GM23338 (cell line): ENCODE data around the gene CCDC69. TPM values are rescaled to one million over a fixed set of nuclear protein-coding genes. Genes with fewer than 3 reads are reported as not detected.

Experiments
- ATAC-seq: fragments of 200-7000 bp; cut with Tn5 transposase; 3 replicates; pipeline ENCODE4 v1.9.1; 2020
- DNase-seq: peaks from one replicate; pipeline ENCODE4 v3.0.0-alpha.2; 2015; ENCODE audit warnings: low spot score
- H2AFZ ChIP-seq: fragments of 200-600 bp; sonication (generic); 2 replicates; pipeline ENCODE4 v1.8.0; 2016; ENCODE audit warnings: antibody characterized with exemption, mild to moderate bottlenecking, moderate library complexity
- H3F3A ChIP-seq: fragments of 200-600 bp; sonication (generic); replicated peaks from 2 replicates; pipeline ENCODE4 v1.8.0; 2017; ENCODE audit warnings: antibody characterized with exemption, mixed run types, low read depth
- H3K27ac ChIP-seq: fragments of 200-600 bp; sonication (generic); 2 replicates; pipeline ENCODE4 v1.6.1; 2016; ENCODE audit warnings: low read depth
- H3K27me3 ChIP-seq: fragments of 200-600 bp; sonication (generic); 2 replicates; pipeline ENCODE4 v1.8.0; 2016; ENCODE audit warnings: mild to moderate bottlenecking, mixed run types, moderate library complexity; ENCODE audit not compliant: insufficient read depth
- H3K36me3 ChIP-seq: fragments of 200-600 bp; sonication (generic); 2 replicates; pipeline ENCODE4 v1.8.0; 2016; ENCODE audit warnings: mild to moderate bottlenecking; ENCODE audit not compliant: insufficient read depth
- H3K4me1 ChIP-seq: fragments of 200-600 bp; sonication (generic); 2 replicates; pipeline ENCODE4 v1.8.0; 2016; ENCODE audit warnings: mild to moderate bottlenecking, moderate library complexity; ENCODE audit not compliant: insufficient read depth
- H3K4me2 ChIP-seq: fragments of 200-600 bp; sonication (generic); 2 replicates; pipeline ENCODE4 v1.7.1; 2017; ENCODE audit warnings: mixed run types
- H3K4me3 ChIP-seq: fragments of 200-600 bp; sonication (generic); 2 replicates; pipeline ENCODE4 v1.6.1; 2016; ENCODE audit warnings: mixed run types
- H3K79me2 ChIP-seq: fragments of 200-600 bp; sonication (generic); replicated peaks from 2 replicates; pipeline ENCODE4 v1.8.0; 2017; ENCODE audit warnings: mild to moderate bottlenecking; ENCODE audit not compliant: insufficient read depth
- H3K9me2 ChIP-seq: fragments of 200-600 bp; sonication (generic); 2 replicates; pipeline ENCODE4 v1.8.0; 2017; ENCODE audit not compliant: insufficient read depth
- H4K20me1 ChIP-seq: fragments of 200-600 bp; sonication (generic); replicated peaks from 2 replicates; pipeline ENCODE4 v1.8.0; 2017; ENCODE audit warnings: mild to moderate bottlenecking; ENCODE audit not compliant: insufficient read depth
- H3K27ac Mint-ChIP-seq: 2 replicates; pipeline ENCODE4 v1.8.0; 2020; ENCODE audit warnings: inconsistent platforms, mild to moderate bottlenecking, moderate library complexity, mixed read lengths
- H3K27me3 Mint-ChIP-seq: 3 replicates; pipeline ENCODE4 v1.8.0; 2022; ENCODE audit warnings: low read depth, mild to moderate bottlenecking, moderate library complexity, mixed read lengths, inconsistent platforms; ENCODE audit not compliant: insufficient read depth, poor library complexity
- H3K36me3 Mint-ChIP-seq: 3 replicates; pipeline ENCODE4 v1.8.0; 2021; ENCODE audit warnings: low read depth, mild to moderate bottlenecking, inconsistent platforms, moderate library complexity, mixed read lengths
- H3K4me1 Mint-ChIP-seq: 3 replicates; pipeline ENCODE4 v1.8.0; 2020; ENCODE audit warnings: mild to moderate bottlenecking, inconsistent platforms, mixed read lengths
- H3K4me3 Mint-ChIP-seq: 3 replicates; pipeline ENCODE4 v1.8.0; 2021; ENCODE audit warnings: moderate library complexity, mild to moderate bottlenecking, inconsistent platforms, mixed read lengths
- H3K9me3 Mint-ChIP-seq: 3 replicates; pipeline ENCODE4 v1.8.0; 2020; ENCODE audit warnings: moderate library complexity, mild to moderate bottlenecking, inconsistent platforms, mixed read lengths
- CREB1 ChIP-seq: fragments of 250-450 bp; sonication (Bioruptor Pico); IDR thresholded peaks from 2 replicates; pipeline ENCODE4 v1.5.0; 2020; ENCODE audit warnings: low read depth, mild to moderate bottlenecking, moderate library complexity
- EZH2 ChIP-seq: fragments of 200-600 bp; sonication (generic); IDR thresholded peaks from one replicate; pipeline ENCODE4 v1.8.0; 2017; ENCODE audit warnings: antibody characterized with exemption, mild to moderate bottlenecking, low read depth; ENCODE audit not compliant: unreplicated experiment
- JUNB ChIP-seq: IDR thresholded peaks from one replicate; pipeline ENCODE4 v1.6.1; 2016; ENCODE audit warnings: antibody characterized with exemption; ENCODE audit not compliant: unreplicated experiment
- POLR2AphosphoS5 ChIP-seq: IDR thresholded peaks from 2 replicates; pipeline ENCODE4 v1.6.1; 2016; ENCODE audit warnings: antibody characterized with exemption, low read depth
- polyA plus RNA-seq: library from polyadenylated mRNA; unstranded; fragments of >200 nt; fragmentation: Nextera tagmentation; extraction: Ambion mirVana; gene quantifications from 2 replicates; pipeline ENCODE4 v1.2.1, GENCODE V29; 2016
- total RNA-seq: library from RNA; depleted of rRNA; stranded (reverse); fragments of >200 nt; shearing (Covaris generic); gene quantifications from 2 replicates; pipeline ENCODE4 v1.2.3, GENCODE V29; 2014
- TF ChIP-seq, protein P1 (sequence below): fragments of 250-450 bp; sonication (Bioruptor Pico); IDR thresholded peaks from 2 replicates; pipeline ENCODE4 v1.5.0; 2020; ENCODE audit warnings: mild to moderate bottlenecking, moderate library complexity
- TF ChIP-seq, protein P2 (sequence below): IDR thresholded peaks from 2 replicates; pipeline ENCODE4 v1.6.1; 2016; ENCODE audit warnings: antibody characterized with exemption

Gene CCDC69
- total and polyA plus RNA-seq, 2 experiments from 2014 or later, result 2.7 to 5.3 TPM

DNA sequence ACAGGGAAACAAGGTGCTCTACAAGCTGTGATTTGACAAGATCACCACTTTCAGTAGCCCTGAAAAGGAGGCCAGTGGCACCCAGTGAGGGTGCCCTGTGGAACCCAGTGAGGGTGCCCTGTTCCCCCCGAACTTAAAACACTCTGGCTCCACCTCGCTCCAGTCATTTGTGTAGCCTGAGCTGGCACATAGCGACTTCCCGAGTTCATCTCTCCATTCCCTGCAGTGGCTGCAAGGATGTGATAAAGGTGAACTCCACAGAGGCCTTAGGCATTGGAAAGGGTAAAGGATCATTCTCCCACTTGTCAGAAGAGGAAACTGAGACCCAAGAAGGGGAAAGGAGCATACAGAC lies 44.4 kb downstream of the CCDC69 start:
- H3K4me3 Mint-ChIP-seq, result no peak overlapping the region
- H3K4me2 ChIP-seq, result no peak overlapping the region
- ATAC-seq, result no peak
- peaks cover 10% of the 10 kb centered on the region; the same call in 1 of the 2 replicates for H3K9me2 ChIP-seq
- H3K4me1 Mint-ChIP-seq, result no peaks in the 10 kb centered on the region; the same call in 2 of the 3 replicates
- H3K27ac ChIP-seq, result no peak overlapping the region
- DNase-seq, result no peak
- no peaks in the 10 kb centered on the region for H3K27me3 Mint-ChIP-seq
- no peaks in the 10 kb centered on the region for H3K27me3 ChIP-seq
- H3K9me3 Mint-ChIP-seq, result no peaks in the 10 kb centered on the region; the same call in 2 of the 3 replicates
- TF ChIP-seq JUNB, result no peak
- TF ChIP-seq CREB1 (CRISPR knock-in tag), result no peak
- TF ChIP-seq POLR2AphosphoS5, result no peak
- TF ChIP-seq, protein P1, sequence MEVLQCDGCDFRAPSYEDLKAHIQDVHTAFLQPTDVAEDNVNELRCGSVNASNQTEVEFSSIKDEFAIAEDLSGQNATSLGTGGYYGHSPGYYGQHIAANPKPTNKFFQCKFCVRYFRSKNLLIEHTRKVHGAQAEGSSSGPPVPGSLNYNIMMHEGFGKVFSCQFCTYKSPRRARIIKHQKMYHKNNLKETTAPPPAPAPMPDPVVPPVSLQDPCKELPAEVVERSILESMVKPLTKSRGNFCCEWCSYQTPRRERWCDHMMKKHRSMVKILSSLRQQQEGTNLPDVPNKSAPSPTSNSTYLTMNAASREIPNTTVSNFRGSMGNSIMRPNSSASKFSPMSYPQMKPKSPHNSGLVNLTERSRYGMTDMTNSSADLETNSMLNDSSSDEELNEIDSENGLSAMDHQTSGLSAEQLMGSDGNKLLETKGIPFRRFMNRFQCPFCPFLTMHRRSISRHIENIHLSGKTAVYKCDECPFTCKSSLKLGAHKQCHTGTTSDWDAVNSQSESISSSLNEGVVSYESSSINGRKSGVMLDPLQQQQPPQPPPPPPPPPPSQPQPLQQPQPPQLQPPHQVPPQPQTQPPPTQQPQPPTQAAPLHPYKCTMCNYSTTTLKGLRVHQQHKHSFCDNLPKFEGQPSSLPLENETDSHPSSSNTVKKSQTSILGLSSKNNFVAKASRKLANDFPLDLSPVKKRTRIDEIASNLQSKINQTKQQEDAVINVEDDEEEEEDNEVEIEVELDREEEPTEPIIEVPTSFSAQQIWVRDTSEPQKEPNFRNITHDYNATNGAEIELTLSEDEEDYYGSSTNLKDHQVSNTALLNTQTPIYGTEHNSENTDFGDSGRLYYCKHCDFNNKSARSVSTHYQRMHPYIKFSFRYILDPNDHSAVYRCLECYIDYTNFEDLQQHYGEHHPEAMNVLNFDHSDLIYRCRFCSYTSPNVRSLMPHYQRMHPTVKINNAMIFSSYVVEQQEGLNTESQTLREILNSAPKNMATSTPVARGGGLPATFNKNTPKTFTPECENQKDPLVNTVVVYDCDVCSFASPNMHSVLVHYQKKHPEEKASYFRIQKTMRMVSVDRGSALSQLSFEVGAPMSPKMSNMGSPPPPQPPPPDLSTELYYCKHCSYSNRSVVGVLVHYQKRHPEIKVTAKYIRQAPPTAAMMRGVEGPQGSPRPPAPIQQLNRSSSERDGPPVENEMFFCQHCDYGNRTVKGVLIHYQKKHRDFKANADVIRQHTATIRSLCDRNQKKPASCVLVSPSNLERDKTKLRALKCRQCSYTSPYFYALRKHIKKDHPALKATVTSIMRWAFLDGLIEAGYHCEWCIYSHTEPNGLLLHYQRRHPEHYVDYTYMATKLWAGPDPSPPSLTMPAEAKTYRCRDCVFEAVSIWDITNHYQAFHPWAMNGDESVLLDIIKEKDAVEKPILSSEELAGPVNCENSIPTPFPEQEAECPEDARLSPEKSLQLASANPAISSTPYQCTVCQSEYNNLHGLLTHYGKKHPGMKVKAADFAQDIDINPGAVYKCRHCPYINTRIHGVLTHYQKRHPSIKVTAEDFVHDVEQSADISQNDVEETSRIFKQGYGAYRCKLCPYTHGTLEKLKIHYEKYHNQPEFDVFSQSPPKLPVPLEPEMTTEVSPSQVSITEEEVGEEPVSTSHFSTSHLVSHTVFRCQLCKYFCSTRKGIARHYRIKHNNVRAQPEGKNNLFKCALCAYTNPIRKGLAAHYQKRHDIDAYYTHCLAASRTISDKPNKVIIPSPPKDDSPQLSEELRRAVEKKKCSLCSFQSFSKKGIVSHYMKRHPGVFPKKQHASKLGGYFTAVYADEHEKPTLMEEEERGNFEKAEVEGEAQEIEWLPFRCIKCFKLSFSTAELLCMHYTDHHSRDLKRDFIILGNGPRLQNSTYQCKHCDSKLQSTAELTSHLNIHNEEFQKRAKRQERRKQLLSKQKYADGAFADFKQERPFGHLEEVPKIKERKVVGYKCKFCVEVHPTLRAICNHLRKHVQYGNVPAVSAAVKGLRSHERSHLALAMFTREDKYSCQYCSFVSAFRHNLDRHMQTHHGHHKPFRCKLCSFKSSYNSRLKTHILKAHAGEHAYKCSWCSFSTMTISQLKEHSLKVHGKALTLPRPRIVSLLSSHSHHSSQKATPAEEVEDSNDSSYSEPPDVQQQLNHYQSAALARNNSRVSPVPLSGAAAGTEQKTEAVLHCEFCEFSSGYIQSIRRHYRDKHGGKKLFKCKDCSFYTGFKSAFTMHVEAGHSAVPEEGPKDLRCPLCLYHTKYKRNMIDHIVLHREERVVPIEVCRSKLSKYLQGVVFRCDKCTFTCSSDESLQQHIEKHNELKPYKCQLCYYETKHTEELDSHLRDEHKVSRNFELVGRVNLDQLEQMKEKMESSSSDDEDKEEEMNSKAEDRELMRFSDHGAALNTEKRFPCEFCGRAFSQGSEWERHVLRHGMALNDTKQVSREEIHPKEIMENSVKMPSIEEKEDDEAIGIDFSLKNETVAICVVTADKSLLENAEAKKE (CRISPR knock-in tag), result no peak
- TF ChIP-seq EZH2, result no peak
- TF ChIP-seq, protein P2, sequence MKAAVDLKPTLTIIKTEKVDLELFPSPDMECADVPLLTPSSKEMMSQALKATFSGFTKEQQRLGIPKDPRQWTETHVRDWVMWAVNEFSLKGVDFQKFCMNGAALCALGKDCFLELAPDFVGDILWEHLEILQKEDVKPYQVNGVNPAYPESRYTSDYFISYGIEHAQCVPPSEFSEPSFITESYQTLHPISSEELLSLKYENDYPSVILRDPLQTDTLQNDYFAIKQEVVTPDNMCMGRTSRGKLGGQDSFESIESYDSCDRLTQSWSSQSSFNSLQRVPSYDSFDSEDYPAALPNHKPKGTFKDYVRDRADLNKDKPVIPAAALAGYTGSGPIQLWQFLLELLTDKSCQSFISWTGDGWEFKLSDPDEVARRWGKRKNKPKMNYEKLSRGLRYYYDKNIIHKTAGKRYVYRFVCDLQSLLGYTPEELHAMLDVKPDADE, result no peak
- no peaks in the 10 kb centered on the region for H4K20me1 ChIP-seq
- no peaks in the 10 kb centered on the region for H3K36me3 ChIP-seq
- no peaks in the 10 kb centered on the region for H3K4me1 ChIP-seq
- no peaks in the 10 kb centered on the region for H3K79me2 ChIP-seq
- H3F3A ChIP-seq, result no peaks in the 10 kb centered on the region
- H3K36me3 Mint-ChIP-seq, result no peaks in the 10 kb centered on the region
- H3K4me3 ChIP-seq, result no peak overlapping the region
- no peak overlapping the region for H3K27ac Mint-ChIP-seq
- H2AFZ ChIP-seq, result no peak overlapping the region
